HepG2 (cell line): ENCODE data around the gene OR51E1. TPM values are rescaled to one million over a fixed set of nuclear protein-coding genes. Genes with fewer than 3 reads are reported as not detected.

ENCODE experiments used
- ATAC-seq: fragments of 200-7000 bp; cut with Tn5 transposase; 3 replicates; pipeline ENCODE4 v1.9.1; 2020; ENCODE audit warnings: mild to moderate bottlenecking, moderate library complexity
- BruUV-seq: library from RNA; stranded (reverse); fragments of 400-500 nt; replicated peaks from 2 replicates; lab custom pipeline; 2021; lab: Mats Ljungman, UMichigan
- CTCF ChIA-PET: fragments of 300-600 bp; formaldehyde crosslinking; extraction: SDS; loops from one replicate; lab custom pipeline; 2021; ENCODE audit warnings: low total read pairs, inconsistent platforms, low intra/inter-chr PET ratio; lab: Yijun Ruan, JAX
- POLR2A ChIA-PET: fragments of 350-600 bp; sonication (Branson Sonifier 250); formaldehyde crosslinking; loops from one replicate; lab custom pipeline; 2020; ENCODE audit warnings: antibody characterized with exemption, inconsistent platforms; lab: Yijun Ruan, JAX
- DNase-seq: peaks from one replicate; pipeline ENCODE4 v3.0.0-alpha.2; 2015; ENCODE audit warnings: low spot score
- FAIRE-seq: peaks from 3 replicates; lab custom pipeline; 2011; peaks lifted over from hg19 to GRCh38; lab: Jason Lieb, UNC
- H2AFZ ChIP-seq: one replicate; pipeline ENCODE4 v1.6.1; 2011; ENCODE audit warnings: low read length, inconsistent platforms
- H3K27ac ChIP-seq: fragments of 300-600 bp; 3 replicates; pipeline ENCODE4 v1.8.0; 2011; ENCODE audit warnings: mixed run types, mild to moderate bottlenecking, mixed read lengths, low read length, inconsistent platforms; ENCODE audit not compliant: insufficient read depth; ENCODE audit errors: extremely low read length
- H3K27me3 ChIP-seq, 2 experiments: fragments of 200-600 bp in 1 of 2; 2 replicates in 1 of 2; 3 replicates in 1 of 2; pipeline versions ENCODE4 v1.6.0 to v1.8.0; 2011; ENCODE audit warnings: low read length in 2 of 2, mild to moderate bottlenecking in 2 of 2, moderate library complexity in 2 of 2, inconsistent platforms in 1 of 2; ENCODE audit not compliant: insufficient read depth in 2 of 2, control insufficient read depth in 1 of 2
- H3K36me3 ChIP-seq, 2 experiments: fragments of 200-600 bp in 1 of 2; replicated peaks in 1 of 2; 2 replicates in 1 of 2; 3 replicates in 1 of 2; pipeline versions ENCODE4 v1.5.1 to v1.8.0; 2011; ENCODE audit warnings: low read length in 2 of 2, inconsistent platforms in 1 of 2; ENCODE audit not compliant: insufficient read depth in 2 of 2, control insufficient read depth in 1 of 2
- H3K4me1 ChIP-seq: 2 replicates; pipeline ENCODE4 v1.5.1; 2012; ENCODE audit warnings: low read length, inconsistent platforms; ENCODE audit not compliant: insufficient read depth
- H3K4me2 ChIP-seq: 2 replicates; pipeline ENCODE4 v1.6.0; 2011; ENCODE audit warnings: low read depth, low read length, inconsistent platforms
- H3K4me3 ChIP-seq, 3 experiments: fragments of 200-600 bp in 1 of 3; sonication (generic), shearing (Covaris generic) in 1 of 3; replicated peaks in 1 of 3; 2 replicates each; pipeline ENCODE4 v1.5.1; 2011 to 2016; ENCODE audit warnings: low read length in 3 of 3, inconsistent platforms in 2 of 3, low read depth in 2 of 3, mild to moderate bottlenecking in 2 of 3, control low read depth in 1 of 3, mixed read lengths in 1 of 3; ENCODE audit not compliant: insufficient read depth in 1 of 3
- H3K79me2 ChIP-seq: one replicate; pipeline ENCODE4 v1.6.1; 2011; ENCODE audit warnings: low read length, inconsistent platforms; ENCODE audit not compliant: insufficient read depth
- H3K9ac ChIP-seq: 2 replicates; pipeline ENCODE4 v1.6.0; 2011; ENCODE audit warnings: mild to moderate bottlenecking, low read depth, low read length, inconsistent platforms; ENCODE audit not compliant: insufficient read depth
- H3K9me3 ChIP-seq: 2 replicates; pipeline ENCODE4 v1.5.1; 2012; ENCODE audit warnings: mild to moderate bottlenecking, low read length
- H4K20me1 ChIP-seq: 2 replicates; pipeline ENCODE4 v1.6.0; 2011; ENCODE audit warnings: inconsistent platforms, mild to moderate bottlenecking, low read length, moderate library complexity; ENCODE audit not compliant: insufficient read depth
- CHD4 ChIP-seq: fragments of 200-600 bp; sonication (generic); IDR thresholded peaks from 2 replicates; pipeline ENCODE4 v1.7.0; 2017; ENCODE audit warnings: mild to moderate bottlenecking, low read length, borderline replicate concordance
- GABPB1 ChIP-seq: IDR thresholded peaks from 2 replicates; pipeline ENCODE4 v1.6.1; 2016; ENCODE audit warnings: mild to moderate bottlenecking, missing genetic modification reagents, moderate library complexity, missing compliant biosample characterization
- HNRNPK ChIP-seq: fragments of 200-400 bp; formaldehyde crosslinking; IDR thresholded peaks from 2 replicates; pipeline ENCODE4 v1.6.1; 2018; ENCODE audit warnings: low read length, low read depth, moderate library complexity, mild to moderate bottlenecking; ENCODE audit not compliant: poor library complexity, severe bottlenecking
- HOXA5 ChIP-seq: sonication (generic); formaldehyde crosslinking; IDR thresholded peaks from 2 replicates; pipeline ENCODE4 v1.4.0; 2020; ENCODE audit warnings: missing genetic modification reagents
- MAF1 ChIP-seq: sonication (generic); formaldehyde crosslinking; IDR thresholded peaks from 2 replicates; pipeline ENCODE4 v1.5.0; 2020; ENCODE audit warnings: missing genetic modification reagents, borderline replicate concordance
- NCOA1 ChIP-seq: sonication (generic); formaldehyde crosslinking; IDR thresholded peaks from 2 replicates; pipeline ENCODE4 v1.9.0; 2021; ENCODE audit warnings: missing genetic modification reagents
- SIX1 ChIP-seq: sonication (generic); formaldehyde crosslinking; IDR thresholded peaks from 2 replicates; pipeline ENCODE4 v1.4.0; 2020; ENCODE audit warnings: missing genetic modification reagents, borderline replicate concordance
- TEAD3 ChIP-seq: optimal IDR thresholded peaks from 2 replicates; pipeline ENCODE3; 2016; ENCODE audit warnings: borderline replicate concordance
- ZBTB8A ChIP-seq: sonication (generic); formaldehyde crosslinking; IDR thresholded peaks from 2 replicates; pipeline ENCODE4 v1.4.0; 2020; ENCODE audit warnings: mild to moderate bottlenecking, low read depth, missing genetic modification reagents, borderline replicate concordance
- ZNF160 ChIP-seq: sonication (generic); formaldehyde crosslinking; IDR thresholded peaks from 2 replicates; pipeline ENCODE4 v1.8.0; 2022; ENCODE audit warnings: mild to moderate bottlenecking, inconsistent platforms, missing genetic modification reagents
- ZNF619 ChIP-seq: sonication (generic); formaldehyde crosslinking; IDR thresholded peaks from 2 replicates; pipeline ENCODE4 v1.4.0; 2020; ENCODE audit warnings: mild to moderate bottlenecking, missing genetic modification reagents
- WGBS: methylation state at CpG from one replicate; pipeline ENCODE4 v1.1.6; 2017; ENCODE audit warnings: low lambda C conversion rate; 5-methylcytosine and 5-hydroxymethylcytosine counted together
- in situ Hi-C: cut with HindIII; loops from 2 replicates; pipeline ENCODE4 v1.10.0; 2017; ENCODE audit warnings: low pct_unique_long_range_greater_than_20kb; ENCODE audit not compliant: extremely low pct_ligation_motif_present
- intact Hi-C: fragments of 100-400 bp; cut with micrococcal nuclease; formaldehyde crosslinking; loops from one replicate; pipeline ENCODE4 v1.10.0; 2022; ENCODE audit not compliant: unreplicated experiment
- polyA plus RNA-seq, 8 experiments: library from polyadenylated mRNA; depleted of rRNA in 3 of 8; stranded (reverse) in 7 of 8; unstranded in 1 of 8; fragments of >200 nt; fragmentation: Illumina TruSeq in 4 of 8; extraction: Trizol in 4 of 8; gene quantifications; 2 replicates each; pipeline versions ENCODE4 v1.2.1 to v1.2.3, GENCODE V29; 2011 to 2016; ENCODE audit warnings: low read depth in 4 of 8, missing spikeins in 1 of 8, mixed read lengths in 1 of 8; ENCODE audit not compliant: insufficient read depth in 1 of 8
- total RNA-seq, 5 experiments: library from RNA; depleted of rRNA; stranded (reverse); fragments of >200 nt; fragmentation: Illumina TruSeq; extraction: Trizol; gene quantifications; 2 replicates each; pipeline ENCODE4 v1.2.3, GENCODE V29; 2016; ENCODE audit warnings: low read depth in 1 of 5
- TF ChIP-seq, protein P1 (sequence below), 2 experiments: sonication (generic) in 1 of 2; formaldehyde crosslinking in 1 of 2; IDR thresholded peaks; 2 replicates each; pipeline versions ENCODE4 v1.5.1 to v1.6.1; 2011 to 2020; ENCODE audit warnings: borderline replicate concordance in 1 of 2, low read depth in 1 of 2, low read length in 1 of 2, mild to moderate bottlenecking in 1 of 2, missing genetic modification reagents in 1 of 2, moderate library complexity in 1 of 2

Gene OR51E1
- total and polyA plus RNA-seq, 2 of the 13 experiments (the other 11 are each of a cell fraction or from before 2014, with no cell fraction given): not detected

DNA sequence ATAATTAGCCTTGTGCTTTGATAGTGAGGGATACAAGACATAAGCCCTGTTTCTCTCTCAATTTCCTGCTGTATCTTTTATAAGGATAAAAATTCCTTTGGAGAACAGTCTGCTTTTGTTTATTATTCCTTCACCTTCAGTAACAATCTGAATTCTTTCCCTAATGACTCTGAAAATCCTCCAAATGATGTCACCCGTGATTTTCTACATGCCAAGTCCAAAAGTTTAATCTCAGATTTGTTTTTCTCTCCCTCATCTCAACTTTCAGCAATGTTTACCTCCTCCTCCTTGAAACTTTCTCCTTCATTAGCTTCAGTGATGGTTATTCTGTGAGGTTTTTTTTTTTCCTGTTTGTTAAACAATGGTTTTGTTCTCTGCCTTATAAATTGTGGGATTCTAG lies 51.7 kb downstream of the OR51E1 start:
- ChIA-PET POLR2A (no interaction called here), CTCF (no interaction called here)
- H3K9me3 ChIP-seq: no peaks in the 10 kb centered on the region
- DNase-seq: no peak
- no peaks in the 10 kb centered on the region for H3K79me2 ChIP-seq
- intact Hi-C loops (no loop called here), in situ Hi-C loops (no loop called here)
- no peaks in the 10 kb centered on the region for H3K36me3 ChIP-seq
- no peak overlapping the region for H3K27ac ChIP-seq
- no peak overlapping the region for H3K4me2 ChIP-seq
- peaks cover 0 to 4% of the 10 kb centered on the region in 2 experiments; a peak in 1 of 5 replicates for H3K27me3 ChIP-seq
- no peak for ATAC-seq
- TF ChIP-seq MAF1 (CRISPR knock-in tag) (no peak), TEAD3 (no peak), NCOA1 (CRISPR knock-in tag) (no peak), HOXA5 (CRISPR knock-in tag) (no peak), GABPB1 (no peak), ZNF619 (CRISPR knock-in tag) (no peak), ZBTB8A (no peak), HNRNPK (no peak), CHD4 (no peak), SIX1 (CRISPR knock-in tag) (no peak), ZNF160 (CRISPR knock-in tag) (no peak)
- TF ChIP-seq, protein P1, sequence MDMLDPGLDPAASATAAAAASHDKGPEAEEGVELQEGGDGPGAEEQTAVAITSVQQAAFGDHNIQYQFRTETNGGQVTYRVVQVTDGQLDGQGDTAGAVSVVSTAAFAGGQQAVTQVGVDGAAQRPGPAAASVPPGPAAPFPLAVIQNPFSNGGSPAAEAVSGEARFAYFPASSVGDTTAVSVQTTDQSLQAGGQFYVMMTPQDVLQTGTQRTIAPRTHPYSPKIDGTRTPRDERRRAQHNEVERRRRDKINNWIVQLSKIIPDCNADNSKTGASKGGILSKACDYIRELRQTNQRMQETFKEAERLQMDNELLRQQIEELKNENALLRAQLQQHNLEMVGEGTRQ (IDR thresholded peaks at IDR 0.05; ENCODE audit: low read depth, low read length): no peak
- TF ChIP-seq, protein P1 (CRISPR knock-in tag; IDR thresholded peaks at IDR 0.05; ENCODE audit: borderline replicate concordance): no peak
- no TSS peak for BruUV-seq
- 0% methylated on average over 1 of the region's 1 CpG for WGBS
- no peaks in the 10 kb centered on the region for H4K20me1 ChIP-seq
- H3K4me3 ChIP-seq: no peak overlapping the region
- H2AFZ ChIP-seq: no peak overlapping the region
- no peak overlapping the region for H3K9ac ChIP-seq
- no peaks in the 10 kb centered on the region for H3K4me1 ChIP-seq
- no peak for FAIRE-seq
